Measurements from ENCODE around the gene PLPP4. TPM values are rescaled to one million over a fixed set of nuclear protein-coding genes. Genes with fewer than 3 reads are reported as not detected.

The PLPP4 gene
- total RNA-seq, 1 donor from 2014 or later = 2.5 TPM

- Histone ChIP-seq H3K27me3 (no peaks in the 10 kb centered on the region), H3K9me3 (no peaks in the 10 kb centered on the region), H3K4me3 (no peak overlapping the region), H3K27ac (no peak overlapping the region), H3K4me1 (no peaks in the 10 kb centered on the region), H3K36me3 (no peaks in the 10 kb centered on the region)
- intact Hi-C loops (cut with DNase I) = no loop called here
- DNase-seq (ENCODE audit: extremely low spot score in 2 of 2) = no peak
- TF ChIP-seq, protein P1, sequence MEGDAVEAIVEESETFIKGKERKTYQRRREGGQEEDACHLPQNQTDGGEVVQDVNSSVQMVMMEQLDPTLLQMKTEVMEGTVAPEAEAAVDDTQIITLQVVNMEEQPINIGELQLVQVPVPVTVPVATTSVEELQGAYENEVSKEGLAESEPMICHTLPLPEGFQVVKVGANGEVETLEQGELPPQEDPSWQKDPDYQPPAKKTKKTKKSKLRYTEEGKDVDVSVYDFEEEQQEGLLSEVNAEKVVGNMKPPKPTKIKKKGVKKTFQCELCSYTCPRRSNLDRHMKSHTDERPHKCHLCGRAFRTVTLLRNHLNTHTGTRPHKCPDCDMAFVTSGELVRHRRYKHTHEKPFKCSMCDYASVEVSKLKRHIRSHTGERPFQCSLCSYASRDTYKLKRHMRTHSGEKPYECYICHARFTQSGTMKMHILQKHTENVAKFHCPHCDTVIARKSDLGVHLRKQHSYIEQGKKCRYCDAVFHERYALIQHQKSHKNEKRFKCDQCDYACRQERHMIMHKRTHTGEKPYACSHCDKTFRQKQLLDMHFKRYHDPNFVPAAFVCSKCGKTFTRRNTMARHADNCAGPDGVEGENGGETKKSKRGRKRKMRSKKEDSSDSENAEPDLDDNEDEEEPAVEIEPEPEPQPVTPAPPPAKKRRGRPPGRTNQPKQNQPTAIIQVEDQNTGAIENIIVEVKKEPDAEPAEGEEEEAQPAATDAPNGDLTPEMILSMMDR (IDR thresholded peaks at IDR 0.05) = no peak
- TF ChIP-seq POLR2A (IDR thresholded peaks at IDR 0.05) = no peak
- no peak for TF ChIP-seq POLR2AphosphoS5 (IDR thresholded peaks at IDR 0.05; ENCODE audit: insufficient read depth in 1 of 2, low read depth in 1 of 2)
Measured at GRCh38 chr10:120597902-120598301, 140.9 kb downstream of the PLPP4 start.

DNA sequence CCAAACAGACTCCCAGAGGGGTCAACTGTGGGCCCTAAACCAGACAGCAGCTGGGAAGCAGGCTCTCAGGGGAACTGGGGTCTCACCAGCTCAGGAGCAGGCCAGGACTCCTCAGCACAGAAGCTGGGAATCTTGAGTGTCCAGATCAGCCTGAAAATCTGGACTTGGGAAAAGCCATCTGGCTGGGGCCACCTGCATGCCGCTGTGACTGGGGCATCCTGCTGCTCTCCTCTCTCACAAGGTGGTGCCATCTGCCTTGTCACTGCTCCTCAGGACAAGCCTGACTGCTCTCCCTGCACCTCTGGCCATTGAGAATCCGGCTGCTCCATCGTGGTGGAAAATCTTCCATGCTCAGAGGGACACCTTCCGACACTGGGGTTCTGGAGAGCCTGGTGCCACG lies 141.4 kb downstream of the PLPP4 start:
- TF ChIP-seq POLR2A (IDR thresholded peaks at IDR 0.05) = no peak
- TF ChIP-seq, protein P1 (IDR thresholded peaks at IDR 0.05) = no peak
- TF ChIP-seq POLR2AphosphoS5 (IDR thresholded peaks at IDR 0.05; ENCODE audit: insufficient read depth in 1 of 2, low read depth in 1 of 2) = no peak
- intact Hi-C loops (cut with DNase I) = no loop called here

DNA sequence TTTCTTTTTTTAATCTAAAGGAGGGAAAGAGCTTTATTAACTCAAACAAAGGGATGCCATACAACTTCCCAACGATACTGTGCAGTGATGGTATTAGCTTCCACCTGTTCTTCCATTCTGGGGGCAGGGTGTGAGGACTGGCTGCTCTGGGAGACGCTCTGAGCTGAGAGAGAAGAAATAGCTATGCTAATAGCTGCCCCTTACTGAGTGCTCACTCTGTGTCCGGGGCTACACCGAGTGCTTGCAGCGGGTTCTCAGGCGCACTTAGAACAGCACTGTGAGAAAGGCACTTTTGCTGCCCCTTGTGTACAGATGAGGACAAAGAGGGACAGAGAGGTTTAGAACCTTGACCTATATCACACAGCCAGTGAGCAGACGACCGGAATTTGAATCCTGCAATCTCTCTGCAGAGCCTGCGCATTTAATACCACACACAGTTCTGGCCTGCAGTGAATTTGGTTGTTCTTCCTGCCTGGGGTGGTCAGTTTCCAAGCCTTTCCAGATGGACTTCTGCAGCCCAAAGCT lies 142.2 kb downstream of the PLPP4 start:
- Histone ChIP-seq H3K4me1 (no peaks in the 10 kb centered on the region), H3K27ac (no peak overlapping the region), H3K27me3 (no peaks in the 10 kb centered on the region), H3K9me3 (no peaks in the 10 kb centered on the region), H3K36me3 (no peaks in the 10 kb centered on the region), H3K4me3 (no peak overlapping the region)
- DNase-seq (ENCODE audit: extremely low spot score in 2 of 2) = no peak
- intact Hi-C loops (cut with DNase I) = no loop called here
- no peak for TF ChIP-seq POLR2AphosphoS5 (IDR thresholded peaks at IDR 0.05; ENCODE audit: insufficient read depth in 1 of 2, low read depth in 1 of 2)
- TF ChIP-seq POLR2A (IDR thresholded peaks at IDR 0.05) = no peak
- TF ChIP-seq, protein P1 (IDR thresholded peaks at IDR 0.05) = no peak

More for the DNA sequence above, 141.4 kb downstream of the PLPP4 start:
- no peak for DNase-seq (ENCODE audit: extremely low spot score in 2 of 2)
- Histone ChIP-seq H3K9me3 (no peaks in the 10 kb centered on the region), H3K27ac (no peak overlapping the region), H3K4me1 (no peaks in the 10 kb centered on the region), H3K4me3 (no peak overlapping the region), H3K36me3 (no peaks in the 10 kb centered on the region), H3K27me3 (no peaks in the 10 kb centered on the region)

- Histone ChIP-seq H3K9me3 (no peaks in the 10 kb centered on the region), H3K27me3 (no peaks in the 10 kb centered on the region), H3K27ac (no peak overlapping the region), H3K4me1 (no peaks in the 10 kb centered on the region), H3K36me3 (no peaks in the 10 kb centered on the region), H3K4me3 (no peak overlapping the region)
- TF ChIP-seq POLR2A (IDR thresholded peaks at IDR 0.05) (no peak), POLR2AphosphoS5 (IDR thresholded peaks at IDR 0.05; ENCODE audit: insufficient read depth in 1 of 2, low read depth in 1 of 2) (no peak)
- TF ChIP-seq, protein P1 (IDR thresholded peaks at IDR 0.05) = no peak
- no peak for DNase-seq (ENCODE audit: extremely low spot score in 2 of 2)
- intact Hi-C loops (cut with DNase I) = no loop called here
Measured at GRCh38 chr10:120600871-120601649, 144.0 kb downstream of the PLPP4 start.

DNA sequence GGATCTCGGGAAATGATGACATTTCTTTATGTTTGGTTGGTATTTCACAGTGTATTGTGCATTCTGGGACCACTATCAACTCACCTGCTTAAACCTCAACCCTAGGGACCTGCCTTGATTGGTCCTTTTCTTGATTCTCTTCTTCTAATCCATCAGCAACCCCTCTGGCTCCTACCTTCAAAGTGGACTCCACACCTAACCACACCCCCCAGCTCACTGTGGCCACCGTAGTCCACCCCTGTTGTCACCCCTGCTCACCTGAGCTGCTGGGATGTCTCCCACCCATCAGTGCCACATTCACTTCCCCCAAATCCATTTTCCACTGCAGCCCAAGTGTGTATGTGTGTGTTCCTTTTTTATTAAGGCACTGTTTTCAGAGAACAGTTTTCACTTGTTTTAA lies 145.0 kb downstream of the PLPP4 start:
- no peak for TF ChIP-seq POLR2AphosphoS5 (IDR thresholded peaks at IDR 0.05; ENCODE audit: insufficient read depth in 1 of 2, low read depth in 1 of 2)
- H3K27me3 ChIP-seq = no peaks in the 10 kb centered on the region
- no peaks in the 10 kb centered on the region for H3K9me3 ChIP-seq
- no peak overlapping the region for H3K27ac ChIP-seq
- no peak overlapping the region for H3K4me3 ChIP-seq
- no peaks in the 10 kb centered on the region for H3K36me3 ChIP-seq
- H3K4me1 ChIP-seq = no peaks in the 10 kb centered on the region
- DNase-seq (ENCODE audit: extremely low spot score in 2 of 2) = peak in 1 of 2 donors; percentile 60
- intact Hi-C loops (cut with DNase I) = no loop called here
